Left lung (tissue), 10 donors: Measurements from ENCODE around the gene ALOX12B. TPM values are rescaled to one million over a fixed set of nuclear protein-coding genes. Genes with fewer than 3 reads are reported as not detected.

Source experiments
- ATAC-seq: fragments of 200-7000 bp; cut with Tn5 transposase; one replicate; pipeline ENCODE4 v1.9.1; 2020; ENCODE audit warnings: moderate library complexity
- DNase-seq, 4 donors: peaks; one replicate each; pipeline ENCODE4 v3.0.0-alpha.2; 2013 to 2020
- H3K27ac ChIP-seq, 2 donors: fragments of 200-600 bp; sonication (generic) in 1 of 2; one replicate each; pipeline versions ENCODE4 v1.5.0 to v1.8.0; 2020 to 2021
- H3K27me3 ChIP-seq, 2 donors: fragments of 200-600 bp; sonication (generic) in 1 of 2; one replicate each; pipeline versions ENCODE4 v1.5.0 to v1.8.0; 2020 to 2021
- H3K36me3 ChIP-seq, 2 donors: fragments of 200-600 bp; sonication (generic) in 1 of 2; one replicate each; pipeline versions ENCODE4 v1.5.0 to v1.8.0; 2020 to 2021
- H3K4me1 ChIP-seq, 2 donors: fragments of 200-600 bp; one replicate each; pipeline ENCODE4 v1.8.0; 2021
- H3K4me3 ChIP-seq, 2 donors: fragments of 200-600 bp; sonication (generic) in 1 of 2; one replicate each; pipeline versions ENCODE4 v1.5.0 to v1.8.0; 2020 to 2021; ENCODE audit warnings: mild to moderate bottlenecking in 1 of 2
- H3K9me3 ChIP-seq, 2 donors: fragments of 200-600 bp; sonication (generic) in 1 of 2; one replicate each; pipeline versions ENCODE4 v1.5.0 to v1.8.0; 2020 to 2021
- CTCF ChIP-seq, 2 donors: fragments of 200-600 bp; sonication (generic) in 1 of 2; IDR thresholded peaks; one replicate each; pipeline versions ENCODE4 v1.5.0 to v1.8.0; 2021; ENCODE audit warnings: antibody characterized with exemption in 2 of 2
- intact Hi-C, 2 donors: fragments of 100-400 bp; cut with DNase I; formaldehyde crosslinking; loops; one replicate each; pipeline versions ENCODE4 v1.11.2 to v1.14.2; 2022
- polyA plus RNA-seq, 6 donors: library from polyadenylated mRNA; unstranded; fragments of 120-200 nt; gene quantifications; one replicate each; pipeline ENCODE4 v1.2.1, GENCODE V29; 2013; ENCODE audit not compliant: insufficient read length in 6 of 6
- total RNA-seq, 2 donors: library from RNA; stranded (reverse); fragmentation: NEBNext Ultra II Directional; extraction: Animal tissue kit (Norgen Biotek cat#: 25700); gene quantifications; one replicate each; pipeline ENCODE4 v1.2.1, GENCODE V29; 2021
- donor health status: DM: no; HTN: yes; CAD: no.
- donor health status: DM: no; HTN: no; CAD: no.

Gene ALOX12B
- total and polyA plus RNA-seq, 8 donors = 0.20 to 0.32 (median 0.31) TPM; not detected in 3

GRCh38 chr17:8087952-8088230 is 375 bp upstream of the ALOX12B start:
- ATAC-seq = no peak
- intact Hi-C loops = no loop called here
- H3K4me3 ChIP-seq = no peak overlapping the region
- H3K4me1 ChIP-seq = no peaks in the 10 kb centered on the region
- no peaks in the 10 kb centered on the region for H3K36me3 ChIP-seq
- H3K27me3 ChIP-seq = peaks cover 0 to 82% of the 10 kb centered on the region in 2 donors
- no peak overlapping the region for H3K27ac ChIP-seq
- no peak for TF ChIP-seq CTCF (IDR thresholded peaks at IDR 0.05)
- H3K9me3 ChIP-seq = no peaks in the 10 kb centered on the region
- DNase-seq = peak in 1 of 4 donors; percentile 42

- peaks cover 0 to 83% of the 10 kb centered on the region in 2 donors for H3K27me3 ChIP-seq
- intact Hi-C loops = no loop called here
These were observed 3.3 kb downstream of the ALOX12B start for GRCh38 chr17:8084250-8084649.

GRCh38 chr17:8082292-8082691 is 5.2 kb downstream of the ALOX12B start:
- H3K27ac ChIP-seq = no peak overlapping the region
- ATAC-seq (no peak), DNase-seq (no peak)
- H3K27me3 ChIP-seq = peaks cover 3 to 88% of the 10 kb centered on the region in 2 donors
- TF ChIP-seq CTCF (IDR thresholded peaks at IDR 0.05) = no peak
- H3K9me3 ChIP-seq = no peaks in the 10 kb centered on the region
- H3K36me3 ChIP-seq = no peaks in the 10 kb centered on the region
- intact Hi-C loops = no loop called here
- no peak overlapping the region for H3K4me3 ChIP-seq
- H3K4me1 ChIP-seq = peaks cover 13 to 14% of the 10 kb centered on the region in 2 donors

More at GRCh38 chr17:8084250-8084649, 3.3 kb downstream of the ALOX12B start:
- H3K4me3 ChIP-seq = no peak overlapping the region
- H3K4me1 ChIP-seq = peaks cover 11 to 12% of the 10 kb centered on the region in 2 donors
- ATAC-seq = no peak
- TF ChIP-seq CTCF (IDR thresholded peaks at IDR 0.05) = no peak
- DNase-seq = no peak
- no peaks in the 10 kb centered on the region for H3K9me3 ChIP-seq
- H3K27ac ChIP-seq = no peak overlapping the region
- H3K36me3 ChIP-seq = no peaks in the 10 kb centered on the region

GRCh38 chr17:8081876-8082275 is 5.6 kb downstream of the ALOX12B start:
- Histone ChIP-seq H3K36me3 (no peaks in the 10 kb centered on the region), H3K27me3 (peaks cover 3 to 92% of the 10 kb centered on the region in 2 donors), H3K9me3 (no peaks in the 10 kb centered on the region), H3K27ac (no peak overlapping the region), H3K4me3 (no peak overlapping the region), H3K4me1 (peaks cover 13 to 14% of the 10 kb centered on the region in 2 donors)
- no peak for TF ChIP-seq CTCF (IDR thresholded peaks at IDR 0.05)
- no peak for DNase-seq
- no peak for ATAC-seq
- intact Hi-C loops = no loop called here

- ATAC-seq (peak; percentile 9), DNase-seq (no peak)
- Histone ChIP-seq H3K9me3 (no peaks in the 10 kb centered on the region), H3K27ac (no peak overlapping the region), H3K4me1 (peaks cover 13 to 14% of the 10 kb centered on the region in 2 donors), H3K27me3 (peaks cover 3 to 93% of the 10 kb centered on the region in 2 donors), H3K4me3 (no peak overlapping the region), H3K36me3 (no peaks in the 10 kb centered on the region)
- no peak for TF ChIP-seq CTCF (IDR thresholded peaks at IDR 0.05)
- intact Hi-C loops = no loop called here
These were observed 6.7 kb downstream of the ALOX12B start for GRCh38 chr17:8080799-8081219.
